ENCODE data around the gene DLGAP4.

The DLGAP4 gene

DNA sequence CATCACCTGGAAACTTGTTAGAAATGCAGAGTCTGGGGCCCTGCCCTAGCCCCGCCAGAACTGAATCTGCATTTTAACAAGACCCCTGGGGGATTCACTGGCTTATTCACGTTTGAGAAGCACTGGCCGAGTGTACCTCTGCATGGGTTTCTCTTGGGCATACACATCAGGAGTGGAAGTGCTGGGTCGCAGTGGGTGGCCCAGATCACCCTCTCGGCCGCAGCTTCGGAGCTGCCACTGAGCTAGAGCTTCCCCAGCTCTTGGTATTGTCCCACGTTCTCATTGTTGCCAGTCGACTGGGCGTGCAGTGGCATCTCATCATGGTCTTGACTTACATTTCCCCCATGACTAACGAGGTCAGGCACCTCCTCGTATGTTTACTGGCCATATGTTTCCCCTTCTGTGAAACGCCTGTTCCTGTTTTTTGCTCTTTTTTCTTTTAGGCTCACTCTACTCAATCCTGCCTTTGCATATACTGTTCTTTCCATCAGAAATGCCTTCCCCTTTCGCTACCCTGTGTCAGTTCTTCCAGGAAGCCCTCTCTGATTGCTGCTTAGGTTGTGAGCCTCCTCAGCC lies 3.0 kb upstream of the DLGAP4 start:
- H3K9me3 ChIP-seq (ENCODE audit: control insufficient read depth, insufficient read depth, low read length), result no peaks in the 10 kb centered on the region
- H3K27ac ChIP-seq (ENCODE audit: low read depth, low read length), result no peak overlapping the region
- no peak overlapping the region for H3K4me3 ChIP-seq (ENCODE audit: low read depth, low read length)
- H3K4me1 ChIP-seq (ENCODE audit: control insufficient read depth, insufficient read depth, low read length), result 0 out of 2 replicates have a peak, but pooled peaks cover 3% of the 10 kb centered on the region
- peaks cover 50% of the 10 kb centered on the region for H3K27me3 ChIP-seq (ENCODE audit: control insufficient read depth, insufficient read depth, low read length)
- H3K36me3 ChIP-seq (ENCODE audit: control insufficient read depth, insufficient read depth, low read length), result no peaks in the 10 kb centered on the region
- H3K9ac ChIP-seq (ENCODE audit: low read depth, low read length), result no peak overlapping the region

DNA sequence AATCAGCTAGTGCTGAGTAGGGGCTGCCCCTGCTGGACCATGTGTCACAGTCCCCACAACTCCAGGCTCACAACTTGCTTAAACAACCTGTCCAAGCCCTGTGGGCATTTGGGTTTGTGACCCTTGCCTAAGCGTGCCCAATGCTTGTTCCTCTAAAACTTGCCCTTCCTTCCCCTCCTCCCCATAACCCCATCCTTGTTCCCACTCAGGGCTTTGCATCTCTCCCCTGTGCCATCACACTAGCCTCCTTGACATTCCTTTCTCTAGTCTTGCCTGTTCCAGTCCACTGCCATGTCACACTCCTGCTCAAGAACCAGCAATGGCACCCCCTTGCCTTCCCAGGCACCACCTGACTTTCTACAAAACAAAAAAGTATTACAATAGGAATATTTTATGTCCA lies 2.3 kb upstream of the DLGAP4 start:
- no peak overlapping the region for H3K9ac ChIP-seq (ENCODE audit: low read depth, low read length)
- no peak overlapping the region for H3K4me3 ChIP-seq (ENCODE audit: low read depth, low read length)
- H3K9me3 ChIP-seq (ENCODE audit: control insufficient read depth, insufficient read depth, low read length), result no peaks in the 10 kb centered on the region
- no peak overlapping the region for H3K27ac ChIP-seq (ENCODE audit: low read depth, low read length)
- H3K27me3 ChIP-seq (ENCODE audit: control insufficient read depth, insufficient read depth, low read length), result peaks cover 56% of the 10 kb centered on the region
- 0 out of 2 replicates have a peak, but pooled peaks cover 3% of the 10 kb centered on the region for H3K4me1 ChIP-seq (ENCODE audit: control insufficient read depth, insufficient read depth, low read length)
- no peaks in the 10 kb centered on the region for H3K36me3 ChIP-seq (ENCODE audit: control insufficient read depth, insufficient read depth, low read length)

GRCh38 chr20:36304786-36305495 lies 1.2 kb upstream of the DLGAP4 start:
- peaks cover 59% of the 10 kb centered on the region for H3K27me3 ChIP-seq (ENCODE audit: control insufficient read depth, insufficient read depth, low read length)
- no peaks in the 10 kb centered on the region for H3K9me3 ChIP-seq (ENCODE audit: control insufficient read depth, insufficient read depth, low read length)
- 0 out of 2 replicates have a peak, but pooled peaks cover 3% of the 10 kb centered on the region for H3K4me1 ChIP-seq (ENCODE audit: control insufficient read depth, insufficient read depth, low read length)
- H3K4me3 ChIP-seq (ENCODE audit: low read depth, low read length), result no peak overlapping the region
- H3K36me3 ChIP-seq (ENCODE audit: control insufficient read depth, insufficient read depth, low read length), result no peaks in the 10 kb centered on the region
- no peak overlapping the region for H3K27ac ChIP-seq (ENCODE audit: low read depth, low read length)
- H3K9ac ChIP-seq (ENCODE audit: low read depth, low read length), result no peak overlapping the region

DNA sequence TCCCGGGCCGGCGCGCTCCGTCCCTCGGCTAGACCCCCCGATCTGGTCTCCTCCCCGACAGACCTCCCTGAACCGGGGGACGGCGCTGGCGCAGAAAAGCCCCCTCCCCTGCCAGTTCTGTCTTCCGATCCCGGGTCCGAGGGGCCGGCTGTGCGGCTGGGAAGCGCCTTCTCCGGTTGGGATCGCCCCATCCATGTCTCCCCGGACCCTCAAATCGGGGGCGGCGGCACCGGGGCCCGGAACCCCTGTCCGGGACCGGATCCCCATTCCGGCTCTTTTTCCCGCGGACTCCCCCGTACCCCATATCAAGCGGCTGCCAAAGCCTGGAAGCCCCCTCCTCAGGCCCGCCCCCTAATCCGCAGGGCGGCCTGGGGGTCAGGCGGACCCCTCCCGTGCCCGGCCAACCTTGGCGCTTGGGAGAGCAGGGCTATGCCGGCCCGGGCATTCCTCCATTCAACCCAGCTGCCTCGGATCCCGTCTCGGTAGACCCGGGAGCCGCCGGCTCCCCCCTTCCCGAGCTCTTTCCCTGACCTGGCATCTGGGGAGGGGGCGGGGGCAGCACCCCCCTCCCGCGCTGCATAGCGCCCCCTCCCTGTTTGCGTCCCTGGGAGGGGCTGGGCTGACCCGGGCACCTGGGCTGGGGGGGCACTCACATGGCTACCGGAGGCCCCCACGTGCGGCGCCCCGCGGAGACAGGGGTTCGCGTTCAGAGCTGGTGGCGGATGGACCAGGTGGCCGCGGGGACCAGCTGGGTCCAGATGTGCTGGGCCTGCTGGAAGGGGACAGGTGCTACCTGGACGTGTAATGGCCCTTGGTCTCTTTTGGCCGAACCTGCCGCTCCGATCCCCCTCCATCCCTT lies 643 bp downstream of the DLGAP4 start:
- Histone ChIP-seq H3K4me1 (ENCODE audit: control insufficient read depth, insufficient read depth, low read length) (0 out of 2 replicates have a peak, but pooled peaks cover 3% of the 10 kb centered on the region), H3K27ac (ENCODE audit: low read depth, low read length) (no peak overlapping the region), H3K9me3 (ENCODE audit: control insufficient read depth, insufficient read depth, low read length) (no peaks in the 10 kb centered on the region), H3K4me3 (ENCODE audit: low read depth, low read length) (peak overlapping the region; percentile 71), H3K9ac (ENCODE audit: low read depth, low read length) (no peak overlapping the region), H3K27me3 (ENCODE audit: control insufficient read depth, insufficient read depth, low read length) (peaks cover 59% of the 10 kb centered on the region), H3K36me3 (ENCODE audit: control insufficient read depth, insufficient read depth, low read length) (no peaks in the 10 kb centered on the region)

- Histone ChIP-seq H3K4me3 (ENCODE audit: low read depth, low read length) (peak overlapping the region; percentile 71), H3K9ac (ENCODE audit: low read depth, low read length) (no peak overlapping the region), H3K9me3 (ENCODE audit: control insufficient read depth, insufficient read depth, low read length) (no peaks in the 10 kb centered on the region), H3K36me3 (ENCODE audit: control insufficient read depth, insufficient read depth, low read length) (no peaks in the 10 kb centered on the region), H3K4me1 (ENCODE audit: control insufficient read depth, insufficient read depth, low read length) (0 out of 2 replicates have a peak, but pooled peaks cover 3% of the 10 kb centered on the region), H3K27me3 (ENCODE audit: control insufficient read depth, insufficient read depth, low read length) (peaks cover 54% of the 10 kb centered on the region), H3K27ac (ENCODE audit: low read depth, low read length) (no peak overlapping the region)
Measured at GRCh38 chr20:36307412-36308325, 1.5 kb downstream of the DLGAP4 start.

GRCh38 chr20:36308353-36308752 lies 2.2 kb downstream of the DLGAP4 start:
- peaks cover 51% of the 10 kb centered on the region for H3K27me3 ChIP-seq (ENCODE audit: control insufficient read depth, insufficient read depth, low read length)
- no peak overlapping the region for H3K27ac ChIP-seq (ENCODE audit: low read depth, low read length)
- H3K9me3 ChIP-seq (ENCODE audit: control insufficient read depth, insufficient read depth, low read length), result no peaks in the 10 kb centered on the region

DNA sequence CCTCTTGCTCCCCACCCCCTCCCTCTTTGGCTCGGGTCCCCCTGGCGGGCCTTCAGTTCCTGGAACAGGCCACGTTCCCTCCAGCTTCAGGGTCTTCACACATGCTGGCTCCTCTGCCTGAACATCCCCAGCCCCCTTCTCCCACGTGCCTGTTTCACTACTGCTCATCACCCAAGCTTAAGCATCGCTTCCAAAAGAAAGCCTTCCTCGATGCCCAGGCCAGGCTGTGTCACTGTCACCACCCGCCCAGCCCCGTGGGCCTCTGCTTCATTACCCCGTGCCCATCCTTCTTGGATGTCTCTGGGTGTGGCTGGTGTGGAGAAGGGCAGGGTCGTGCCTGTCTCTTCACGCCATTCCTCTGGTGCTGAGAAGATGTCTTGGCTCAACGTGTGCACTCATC lies 2.8 kb downstream of the DLGAP4 start:
- no peaks in the 10 kb centered on the region for H3K9me3 ChIP-seq (ENCODE audit: control insufficient read depth, insufficient read depth, low read length)
- H3K27ac ChIP-seq (ENCODE audit: low read depth, low read length), result no peak overlapping the region
- H3K36me3 ChIP-seq (ENCODE audit: control insufficient read depth, insufficient read depth, low read length), result no peaks in the 10 kb centered on the region
- H3K4me3 ChIP-seq (ENCODE audit: low read depth, low read length), result no peak overlapping the region
- peaks cover 46% of the 10 kb centered on the region for H3K27me3 ChIP-seq (ENCODE audit: control insufficient read depth, insufficient read depth, low read length)
- 0 out of 2 replicates have a peak, but pooled peaks cover 3% of the 10 kb centered on the region for H3K4me1 ChIP-seq (ENCODE audit: control insufficient read depth, insufficient read depth, low read length)
- H3K9ac ChIP-seq (ENCODE audit: low read depth, low read length), result no peak overlapping the region

More at GRCh38 chr20:36308353-36308752, 2.2 kb downstream of the DLGAP4 start:
- Histone ChIP-seq H3K4me3 (ENCODE audit: low read depth, low read length) (no peak overlapping the region), H3K4me1 (ENCODE audit: control insufficient read depth, insufficient read depth, low read length) (0 out of 2 replicates have a peak, but pooled peaks cover 3% of the 10 kb centered on the region), H3K36me3 (ENCODE audit: control insufficient read depth, insufficient read depth, low read length) (no peaks in the 10 kb centered on the region), H3K9ac (ENCODE audit: low read depth, low read length) (no peak overlapping the region)

DNA sequence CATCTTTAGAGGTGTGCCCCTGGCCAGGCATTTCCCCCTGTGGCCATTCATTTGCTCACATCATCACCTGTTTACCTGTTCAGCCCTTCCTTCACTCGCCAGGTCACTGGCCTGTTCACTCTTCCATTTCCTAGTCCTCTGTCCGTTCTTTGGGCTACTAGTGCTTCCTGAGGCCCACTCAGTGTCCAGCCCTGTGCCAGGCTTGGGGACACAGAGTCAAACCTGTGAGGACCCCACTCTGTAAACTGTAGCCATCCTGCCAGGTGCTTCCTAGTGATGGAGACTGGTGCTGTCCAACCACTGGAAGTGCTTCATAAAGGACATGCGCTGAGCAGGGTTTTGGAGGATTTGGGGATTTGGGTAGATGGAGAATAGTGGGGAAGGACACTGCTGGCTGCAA lies 3.5 kb downstream of the DLGAP4 start:
- Histone ChIP-seq H3K36me3 (ENCODE audit: control insufficient read depth, insufficient read depth, low read length) (no peaks in the 10 kb centered on the region), H3K4me3 (ENCODE audit: low read depth, low read length) (no peak overlapping the region), H3K4me1 (ENCODE audit: control insufficient read depth, insufficient read depth, low read length) (0 out of 2 replicates have a peak, but pooled peaks cover 3% of the 10 kb centered on the region), H3K27ac (ENCODE audit: low read depth, low read length) (no peak overlapping the region), H3K27me3 (ENCODE audit: control insufficient read depth, insufficient read depth, low read length) (peaks cover 40% of the 10 kb centered on the region), H3K9me3 (ENCODE audit: control insufficient read depth, insufficient read depth, low read length) (no peaks in the 10 kb centered on the region), H3K9ac (ENCODE audit: low read depth, low read length) (no peak overlapping the region)

- Histone ChIP-seq H3K9me3 (ENCODE audit: control insufficient read depth, insufficient read depth, low read length) (no peaks in the 10 kb centered on the region), H3K27me3 (ENCODE audit: control insufficient read depth, insufficient read depth, low read length) (peaks cover 32% of the 10 kb centered on the region), H3K4me3 (ENCODE audit: low read depth, low read length) (no peak overlapping the region), H3K9ac (ENCODE audit: low read depth, low read length) (no peak overlapping the region), H3K27ac (ENCODE audit: low read depth, low read length) (no peak overlapping the region), H3K36me3 (ENCODE audit: control insufficient read depth, insufficient read depth, low read length) (no peaks in the 10 kb centered on the region), H3K4me1 (ENCODE audit: control insufficient read depth, insufficient read depth, low read length) (0 out of 2 replicates have a peak, but pooled peaks cover 2% of the 10 kb centered on the region)
Measured at GRCh38 chr20:36310215-36310981, 4.3 kb downstream of the DLGAP4 start.

Measured in HUES48 (cell line).